Esophagus muscularis mucosa (tissue), 4 donors: ENCODE results near the gene SND1.

Source experiments
- EP300 ChIP-seq: sonication (generic); formaldehyde crosslinking; IDR thresholded peaks from one replicate; pipeline ENCODE4 v1.6.1; 2017; ENCODE audit warnings: antibody characterized with exemption
- POLR2AphosphoS5 ChIP-seq, 2 donors: sonication (generic); formaldehyde crosslinking; IDR thresholded peaks; one replicate each; pipeline ENCODE4 v1.6.1; 2017; ENCODE audit warnings: antibody characterized with exemption in 2 of 2
- TF ChIP-seq, protein P1 (sequence below), 3 experiments: fragments of 200-600 bp in 2 of 3; fragments of 450-650 bp in 1 of 3; sonication (generic) in 2 of 3; IDR thresholded peaks; one replicate each; pipeline ENCODE4 v1.5.1; 2017 to 2019; ENCODE audit warnings: antibody characterized with exemption in 3 of 3, mild to moderate bottlenecking in 2 of 3, moderate library complexity in 1 of 3

DNA sequence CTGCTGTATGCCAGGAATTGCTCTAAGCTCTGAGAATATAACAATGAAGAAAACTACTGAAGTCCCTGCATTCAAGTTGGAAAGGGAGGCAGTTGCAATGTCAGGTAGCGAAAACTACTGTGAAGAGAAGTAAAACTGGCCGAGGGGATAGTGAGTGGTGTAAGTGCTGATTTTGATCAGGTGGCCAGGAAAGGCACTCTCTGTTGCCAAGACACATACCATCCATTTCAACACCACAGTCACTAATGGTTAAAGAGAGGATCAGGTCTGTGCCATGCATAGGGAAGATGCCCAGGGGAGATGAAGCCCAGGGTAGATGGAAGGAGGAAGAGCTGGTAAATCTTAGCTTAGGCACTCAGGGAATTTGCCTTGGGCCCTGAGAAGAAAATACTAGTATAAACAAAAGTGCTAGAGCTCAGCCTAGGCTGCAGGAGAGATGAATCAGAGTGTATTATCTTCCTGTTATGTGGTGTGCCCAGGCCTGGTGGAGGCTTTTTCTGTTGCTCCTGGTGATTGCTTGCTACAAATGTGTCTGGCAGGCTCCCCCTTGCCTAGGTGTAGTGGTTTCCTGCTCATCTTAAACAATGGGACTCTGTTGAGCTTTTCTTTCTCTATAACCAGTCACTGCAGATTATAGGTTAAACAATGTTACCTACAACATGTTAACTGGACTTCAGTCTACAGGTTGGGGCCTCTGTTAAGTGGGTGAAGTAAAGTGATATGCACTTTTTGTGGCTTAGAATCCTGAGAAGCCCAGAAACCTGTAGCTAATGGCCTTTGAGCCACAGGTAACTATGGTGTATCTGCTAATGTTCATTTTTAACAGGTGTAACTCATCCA, 253.7 kb downstream of the SND1 start:
- TF ChIP-seq EP300 (no peak), POLR2AphosphoS5 (IDR thresholded peaks at IDR 0.05) (no peak)
- TF ChIP-seq, protein P1, sequence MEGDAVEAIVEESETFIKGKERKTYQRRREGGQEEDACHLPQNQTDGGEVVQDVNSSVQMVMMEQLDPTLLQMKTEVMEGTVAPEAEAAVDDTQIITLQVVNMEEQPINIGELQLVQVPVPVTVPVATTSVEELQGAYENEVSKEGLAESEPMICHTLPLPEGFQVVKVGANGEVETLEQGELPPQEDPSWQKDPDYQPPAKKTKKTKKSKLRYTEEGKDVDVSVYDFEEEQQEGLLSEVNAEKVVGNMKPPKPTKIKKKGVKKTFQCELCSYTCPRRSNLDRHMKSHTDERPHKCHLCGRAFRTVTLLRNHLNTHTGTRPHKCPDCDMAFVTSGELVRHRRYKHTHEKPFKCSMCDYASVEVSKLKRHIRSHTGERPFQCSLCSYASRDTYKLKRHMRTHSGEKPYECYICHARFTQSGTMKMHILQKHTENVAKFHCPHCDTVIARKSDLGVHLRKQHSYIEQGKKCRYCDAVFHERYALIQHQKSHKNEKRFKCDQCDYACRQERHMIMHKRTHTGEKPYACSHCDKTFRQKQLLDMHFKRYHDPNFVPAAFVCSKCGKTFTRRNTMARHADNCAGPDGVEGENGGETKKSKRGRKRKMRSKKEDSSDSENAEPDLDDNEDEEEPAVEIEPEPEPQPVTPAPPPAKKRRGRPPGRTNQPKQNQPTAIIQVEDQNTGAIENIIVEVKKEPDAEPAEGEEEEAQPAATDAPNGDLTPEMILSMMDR (IDR thresholded peaks at IDR 0.05): no peak
